Measurements from ENCODE around the gene PLCD3. TPM values are rescaled to one million over a fixed set of nuclear protein-coding genes. Genes with fewer than 3 reads are reported as not detected.

PLCD3 gene
- total and polyA plus RNA-seq, 12 donors = 5.8 to 246 (median 82.2) TPM

DNA sequence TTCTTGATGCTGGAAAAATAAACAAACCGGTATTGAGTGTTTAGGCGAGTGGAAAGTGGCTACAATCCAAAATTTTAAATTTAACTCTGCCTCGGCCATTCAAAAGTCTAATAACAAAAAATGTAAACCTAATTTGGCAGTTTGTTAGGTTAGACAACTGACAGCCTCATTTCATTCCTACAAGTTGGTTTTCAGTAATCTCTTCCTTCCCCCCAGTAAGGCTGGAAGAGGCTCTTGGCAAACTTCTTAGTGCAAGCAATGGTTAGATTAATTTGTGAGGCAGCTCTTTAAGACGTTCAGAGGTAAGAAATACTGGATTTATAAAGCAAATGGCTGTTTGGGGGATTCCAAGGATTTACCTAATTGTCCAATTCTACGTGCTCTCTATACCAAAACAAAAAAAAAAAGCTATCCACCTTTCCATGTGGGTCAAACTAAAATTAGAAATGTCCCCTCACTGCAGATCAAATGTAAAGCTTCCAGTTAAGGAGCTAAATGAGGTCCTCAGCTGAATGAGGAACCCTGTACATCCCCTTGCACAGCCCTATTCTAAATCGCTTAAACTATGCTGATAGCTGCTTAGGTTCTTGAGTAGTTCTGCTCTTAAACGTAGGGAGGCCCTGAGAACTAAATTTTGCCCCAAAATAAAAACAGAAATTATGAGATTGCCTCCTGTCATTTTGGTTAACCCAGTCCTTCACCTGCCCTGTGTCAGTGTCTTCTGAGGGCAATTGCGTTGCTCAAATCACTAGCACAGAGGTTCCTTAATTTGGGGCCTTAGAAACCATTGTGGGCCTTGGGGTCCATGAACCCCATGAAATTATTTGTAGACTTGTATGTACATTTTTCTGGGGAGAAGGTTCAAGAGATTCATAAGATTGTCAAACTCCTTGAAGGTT is 18.8 kb upstream of the PLCD3 start:
- Histone ChIP-seq H3K27ac (peak overlapping the region in 4 of 5 donors; percentile 60 to 99 (median 63)), H3K36me3 (replicated peaks in 1 of 2) (no peaks in the 10 kb centered on the region), H3K4me1 (replicated peaks in 1 of 2) (peaks cover 25 to 43% of the 10 kb centered on the region in 2 donors), H3K27me3 (no peaks in the 10 kb centered on the region), H3K9me3 (replicated peaks in 1 of 3) (no peaks in the 10 kb centered on the region), H3K4me3 (peak overlapping the region in 2 of 4 donors; percentile 3 to 88)
- TF ChIP-seq POLR2A (IDR thresholded peaks at IDR 0.05) = no peak
- TF ChIP-seq, protein P1, sequence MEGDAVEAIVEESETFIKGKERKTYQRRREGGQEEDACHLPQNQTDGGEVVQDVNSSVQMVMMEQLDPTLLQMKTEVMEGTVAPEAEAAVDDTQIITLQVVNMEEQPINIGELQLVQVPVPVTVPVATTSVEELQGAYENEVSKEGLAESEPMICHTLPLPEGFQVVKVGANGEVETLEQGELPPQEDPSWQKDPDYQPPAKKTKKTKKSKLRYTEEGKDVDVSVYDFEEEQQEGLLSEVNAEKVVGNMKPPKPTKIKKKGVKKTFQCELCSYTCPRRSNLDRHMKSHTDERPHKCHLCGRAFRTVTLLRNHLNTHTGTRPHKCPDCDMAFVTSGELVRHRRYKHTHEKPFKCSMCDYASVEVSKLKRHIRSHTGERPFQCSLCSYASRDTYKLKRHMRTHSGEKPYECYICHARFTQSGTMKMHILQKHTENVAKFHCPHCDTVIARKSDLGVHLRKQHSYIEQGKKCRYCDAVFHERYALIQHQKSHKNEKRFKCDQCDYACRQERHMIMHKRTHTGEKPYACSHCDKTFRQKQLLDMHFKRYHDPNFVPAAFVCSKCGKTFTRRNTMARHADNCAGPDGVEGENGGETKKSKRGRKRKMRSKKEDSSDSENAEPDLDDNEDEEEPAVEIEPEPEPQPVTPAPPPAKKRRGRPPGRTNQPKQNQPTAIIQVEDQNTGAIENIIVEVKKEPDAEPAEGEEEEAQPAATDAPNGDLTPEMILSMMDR (IDR thresholded peaks at IDR 0.05) = no peak
- DNase-seq = peak in 1 of 7 donors; percentile 9
- intact Hi-C loops (cut with DNase I) = no loop called here
- WGBS, 4 donors = 19 to 27% (median 22%) methylated on average over 8 of the region's 8 CpGs

DNA sequence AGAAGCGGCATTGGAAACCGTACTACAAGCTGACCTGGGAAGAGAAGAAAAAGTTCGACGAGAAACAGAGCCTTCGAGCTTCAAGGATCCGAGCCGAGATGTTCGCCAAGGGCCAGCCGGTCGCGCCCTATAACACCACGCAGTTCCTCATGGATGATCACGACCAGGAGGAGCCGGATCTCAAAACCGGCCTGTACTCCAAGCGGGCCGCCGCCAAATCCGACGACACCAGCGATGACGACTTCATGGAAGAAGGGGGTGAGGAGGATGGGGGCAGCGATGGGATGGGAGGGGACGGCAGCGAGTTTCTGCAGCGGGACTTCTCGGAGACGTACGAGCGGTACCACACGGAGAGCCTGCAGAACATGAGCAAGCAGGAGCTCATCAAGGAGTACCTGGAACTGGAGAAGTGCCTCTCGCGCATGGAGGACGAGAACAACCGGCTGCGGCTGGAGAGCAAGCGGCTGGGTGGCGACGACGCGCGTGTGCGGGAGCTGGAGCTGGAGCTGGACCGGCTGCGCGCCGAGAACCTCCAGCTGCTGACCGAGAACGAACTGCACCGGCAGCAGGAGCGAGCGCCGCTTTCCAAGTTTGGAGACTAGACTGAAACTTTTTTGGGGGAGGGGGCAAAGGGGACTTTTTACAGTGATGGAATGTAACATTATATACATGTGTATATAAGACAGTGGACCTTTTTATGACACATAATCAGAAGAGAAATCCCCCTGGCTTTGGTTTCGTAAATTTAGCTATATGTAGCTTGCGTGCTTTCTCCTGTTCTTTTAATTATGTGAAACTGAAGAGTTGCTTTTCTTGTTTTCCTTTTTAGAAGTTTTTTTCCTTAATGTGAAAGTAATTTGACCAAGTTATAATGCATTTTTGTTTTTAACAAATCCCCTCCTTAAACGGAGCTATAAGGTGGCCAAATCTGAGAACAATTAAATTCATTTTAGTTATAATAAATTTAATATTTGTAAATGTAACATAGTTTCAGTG is 17.7 kb upstream of the PLCD3 start:
- H3K4me1 ChIP-seq (replicated peaks in 1 of 2) = peaks cover 27 to 40% of the 10 kb centered on the region in 2 donors
- TF ChIP-seq, protein P1 (IDR thresholded peaks at IDR 0.05) = no peak
- peak in 1 of 2 donors; percentile 68 for TF ChIP-seq POLR2A (IDR thresholded peaks at IDR 0.05)
- H3K9me3 ChIP-seq (replicated peaks in 1 of 3) = no peaks in the 10 kb centered on the region
- intact Hi-C loops (cut with DNase I) = no loop called here
- DNase-seq = peak; percentile 73 to 90 (median 79)
- H3K4me3 ChIP-seq = peak overlapping the region; percentile 69 to 97 (median 86)
- no peaks in the 10 kb centered on the region for H3K27me3 ChIP-seq
- WGBS, 4 donors = 1 to 3% (median 1%) methylated on average over 30 to 56 of the region's 56 CpGs
- peak overlapping the region; percentile 86 to 99 (median 95) for H3K27ac ChIP-seq
- H3K36me3 ChIP-seq (replicated peaks in 1 of 2) = no peaks in the 10 kb centered on the region

DNA sequence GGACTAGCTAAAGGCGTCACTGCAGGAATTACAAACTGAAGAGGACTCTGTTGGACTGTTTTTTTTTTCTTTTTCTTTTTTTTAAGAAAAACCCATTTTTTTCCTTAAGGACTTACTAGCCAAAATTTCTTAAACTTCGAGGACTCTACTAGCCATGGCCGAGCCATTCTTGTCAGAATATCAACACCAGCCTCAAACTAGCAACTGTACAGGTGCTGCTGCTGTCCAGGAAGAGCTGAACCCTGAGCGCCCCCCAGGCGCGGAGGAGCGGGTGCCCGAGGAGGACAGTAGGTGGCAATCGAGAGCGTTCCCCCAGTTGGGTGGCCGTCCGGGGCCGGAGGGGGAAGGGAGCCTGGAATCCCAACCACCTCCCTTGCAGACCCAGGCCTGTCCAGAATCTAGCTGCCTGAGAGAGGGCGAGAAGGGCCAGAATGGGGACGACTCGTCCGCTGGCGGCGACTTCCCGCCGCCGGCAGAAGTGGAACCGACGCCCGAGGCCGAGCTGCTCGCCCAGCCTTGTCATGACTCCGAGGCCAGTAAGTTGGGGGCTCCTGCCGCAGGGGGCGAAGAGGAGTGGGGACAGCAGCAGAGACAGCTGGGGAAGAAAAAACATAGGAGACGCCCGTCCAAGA is 16.8 kb upstream of the PLCD3 start:
- H3K4me1 ChIP-seq (replicated peaks in 1 of 2) = peaks cover 35 to 46% of the 10 kb centered on the region in 2 donors
- peak overlapping the region; percentile 86 to 99 (median 95) for H3K27ac ChIP-seq
- intact Hi-C loops (cut with DNase I) = no loop called here
- peak; percentile 87 to 93 (median 91) for DNase-seq
- H3K27me3 ChIP-seq = no peaks in the 10 kb centered on the region
- H3K4me3 ChIP-seq = peak overlapping the region; percentile 69 to 97 (median 86)
- TF ChIP-seq POLR2A (IDR thresholded peaks at IDR 0.05) = peak; percentile 67 to 71
- TF ChIP-seq, protein P1 (IDR thresholded peaks at IDR 0.05) = peak; percentile 59 to 86 (median 80)
- H3K36me3 ChIP-seq (replicated peaks in 1 of 2) = no peaks in the 10 kb centered on the region
- WGBS, 4 donors = 0 to 2% (median 0%) methylated on average over 8 to 32 of the region's 32 CpGs
- no peaks in the 10 kb centered on the region for H3K9me3 ChIP-seq (replicated peaks in 1 of 3)

Measured in adrenal gland (tissue), 12 donors.